H9 (cell line): ENCODE measurements around the gene ATRNL1. TPM values are rescaled to one million over a fixed set of nuclear protein-coding genes. Genes with fewer than 3 reads are reported as not detected.

ENCODE experiments used
- DNase-seq: peaks from one replicate; pipeline ENCODE4 v3.0.0-alpha.2; 2017
- H2AFZ ChIP-seq: one replicate; pipeline ENCODE4 v1.6.1; 2013; ENCODE audit warnings: mild to moderate bottlenecking, low read length, control low read depth, moderate library complexity
- H2AK5ac ChIP-seq: 2 replicates; pipeline ENCODE4 v1.6.1; 2013; ENCODE audit warnings: low read length, control low read depth, mixed read lengths; ENCODE audit not compliant: insufficient read length
- H2BK120ac ChIP-seq: one replicate; pipeline ENCODE4 v1.6.1; 2013; ENCODE audit warnings: low read depth, mild to moderate bottlenecking, low read length, control low read depth, inconsistent platforms; ENCODE audit not compliant: poor library complexity, severe bottlenecking
- H2BK12ac ChIP-seq: 2 replicates; pipeline ENCODE4 v1.6.1; 2013; ENCODE audit warnings: low read length, control low read depth, mixed read lengths, low read depth; ENCODE audit not compliant: insufficient read length
- H2BK15ac ChIP-seq: 2 replicates; pipeline ENCODE4 v1.6.1; 2013; ENCODE audit warnings: low read depth, low read length, control low read depth
- H2BK20ac ChIP-seq: one replicate; pipeline ENCODE4 v1.6.1; 2013; ENCODE audit warnings: low read depth, mild to moderate bottlenecking, low read length, control low read depth, inconsistent platforms; ENCODE audit not compliant: poor library complexity, severe bottlenecking
- H2BK5ac ChIP-seq: 2 replicates; pipeline ENCODE4 v1.6.1; 2013; ENCODE audit warnings: low read length, control low read depth, mixed read lengths; ENCODE audit not compliant: insufficient read length
- H3K14ac ChIP-seq: 2 replicates; pipeline ENCODE4 v1.6.1; 2013; ENCODE audit warnings: low read length, control low read depth; ENCODE audit not compliant: insufficient read depth
- H3K18ac ChIP-seq: 2 replicates; pipeline ENCODE4 v1.6.1; 2013; ENCODE audit warnings: low read depth, mild to moderate bottlenecking, mixed read lengths, low read length, control low read depth; ENCODE audit not compliant: insufficient read length
- H3K23ac ChIP-seq: 2 replicates; pipeline ENCODE4 v1.6.1; 2013; ENCODE audit warnings: low read length, control low read depth, mixed read lengths, low read depth; ENCODE audit not compliant: insufficient read length
- H3K23me2 ChIP-seq: 2 replicates; pipeline ENCODE4 v1.6.1; 2013; ENCODE audit warnings: low read depth, mild to moderate bottlenecking, mixed read lengths, low read length, control low read depth; ENCODE audit not compliant: insufficient read length, poor library complexity, severe bottlenecking
- H3K27ac ChIP-seq: 2 replicates; pipeline ENCODE4 v1.5.1; 2013; ENCODE audit warnings: low read length, control low read depth, mixed read lengths, low read depth; ENCODE audit not compliant: insufficient read length
- H3K27me3 ChIP-seq: 2 replicates; pipeline ENCODE4 v1.6.1; 2013; ENCODE audit warnings: low read length, control low read depth, inconsistent platforms; ENCODE audit not compliant: insufficient read depth
- H3K4ac ChIP-seq: 2 replicates; pipeline ENCODE4 v1.6.1; 2013; ENCODE audit warnings: low read depth, mild to moderate bottlenecking, control low read depth, inconsistent platforms, low read length, moderate library complexity
- H3K4me1 ChIP-seq: 2 replicates; pipeline ENCODE4 v1.6.1; 2013; ENCODE audit warnings: low read length, control low read depth, inconsistent platforms; ENCODE audit not compliant: insufficient read depth
- H3K4me2 ChIP-seq: 2 replicates; pipeline ENCODE4 v1.6.1; 2013; ENCODE audit warnings: low read length, control low read depth, mixed read lengths; ENCODE audit not compliant: insufficient read length, insufficient read depth
- H3K56ac ChIP-seq: 2 replicates; pipeline ENCODE4 v1.6.1; 2013; ENCODE audit warnings: low read depth, mild to moderate bottlenecking, mixed read lengths, low read length, control low read depth; ENCODE audit not compliant: insufficient read length
- H3K79me1 ChIP-seq: 2 replicates; pipeline ENCODE4 v1.6.1; 2013; ENCODE audit warnings: low read depth, mild to moderate bottlenecking, moderate library complexity, low read length, control low read depth, inconsistent platforms; ENCODE audit not compliant: insufficient read depth, poor library complexity, severe bottlenecking
- H3K79me2 ChIP-seq: 2 replicates; pipeline ENCODE4 v1.6.1; 2013; ENCODE audit warnings: low read length, control low read depth, inconsistent platforms; ENCODE audit not compliant: insufficient read depth
- H3K9ac ChIP-seq: 2 replicates; pipeline ENCODE4 v1.6.1; 2013; ENCODE audit warnings: low read length, control low read depth, mixed read lengths; ENCODE audit not compliant: insufficient read length; ENCODE audit errors: extremely low read depth
- H3K9me3 ChIP-seq: one replicate; pipeline ENCODE4 v1.6.1; 2013; ENCODE audit warnings: low read depth, low read length, inconsistent platforms; ENCODE audit not compliant: control insufficient read depth
- H3T11ph ChIP-seq: one replicate; pipeline ENCODE4 v1.6.1; 2013; ENCODE audit warnings: mild to moderate bottlenecking, low read length, control low read depth, inconsistent platforms
- H4K20me1 ChIP-seq: one replicate; pipeline ENCODE4 v1.6.1; 2013; ENCODE audit not compliant: control insufficient read depth, insufficient read length, insufficient read depth
- H4K5ac ChIP-seq: 2 replicates; pipeline ENCODE4 v1.6.1; 2013; ENCODE audit warnings: low read depth, mild to moderate bottlenecking, mixed read lengths, low read length, control low read depth; ENCODE audit not compliant: insufficient read length
- H4K8ac ChIP-seq: replicated peaks from 2 replicates; pipeline ENCODE4 v1.6.1; 2013; ENCODE audit warnings: low read length, control low read depth, mixed read lengths, low read depth; ENCODE audit not compliant: insufficient read length
- H4K91ac ChIP-seq: 2 replicates; pipeline ENCODE4 v1.6.1; 2013; ENCODE audit warnings: low read depth, mild to moderate bottlenecking, moderate library complexity, mixed read lengths, low read length, control low read depth; ENCODE audit not compliant: insufficient read length
- H3K27ac Mint-ChIP-seq, 3 experiments: 2 replicates in 2 of 3; 3 replicates in 1 of 3; pipeline ENCODE4 v1.8.0; 2020 to 2021; ENCODE audit warnings: mixed read lengths in 3 of 3, mild to moderate bottlenecking in 1 of 3, moderate library complexity in 1 of 3
- H3K27me3 Mint-ChIP-seq: 2 replicates; pipeline ENCODE4 v1.8.0; 2021; ENCODE audit warnings: low read depth, mild to moderate bottlenecking, moderate library complexity, mixed read lengths
- H3K36me3 Mint-ChIP-seq, 3 experiments: 2 replicates in 2 of 3; 3 replicates in 1 of 3; pipeline ENCODE4 v1.8.0; 2020 to 2021; ENCODE audit warnings: low read depth in 3 of 3, mixed read lengths in 3 of 3; ENCODE audit not compliant: insufficient read depth in 1 of 3
- H3K4me1 Mint-ChIP-seq, 2 experiments: 2 replicates each; pipeline ENCODE4 v1.8.0; 2020; ENCODE audit warnings: mixed read lengths in 2 of 2
- H3K4me3 Mint-ChIP-seq, 2 experiments: 2 replicates in 1 of 2; 3 replicates in 1 of 2; pipeline ENCODE4 v1.8.0; 2020 to 2021; ENCODE audit warnings: mild to moderate bottlenecking in 2 of 2, mixed read lengths in 2 of 2, moderate library complexity in 1 of 2
- H3K9me3 Mint-ChIP-seq, 2 experiments: 2 replicates in 1 of 2; 3 replicates in 1 of 2; pipeline ENCODE4 v1.8.0; 2020; ENCODE audit warnings: mild to moderate bottlenecking in 2 of 2, mixed read lengths in 2 of 2, moderate library complexity in 1 of 2
- CTCF ChIP-seq: fragments of 200-600 bp; sonication (generic); conservative IDR thresholded peaks from 3 replicates; pipeline ENCODE4 v1.8.0; 2021; ENCODE audit warnings: antibody characterized with exemption, mild to moderate bottlenecking
- WGBS: extraction: QIAGEN DNeasy Blood & Tissue Kit; methylation state at CpG from one replicate; pipeline ENCODE4 v1.1.7; 2013; ENCODE audit warnings: missing lambda C conversion rate, low lambda C conversion rate, mixed read lengths; ENCODE audit not compliant: insufficient read length; ENCODE audit errors: extremely low coverage; 5-methylcytosine and 5-hydroxymethylcytosine counted together
- total RNA-seq: library from RNA; stranded (reverse); gene quantifications from 2 replicates; pipeline ENCODE4 v1.2.1, GENCODE V29; 2021

ATRNL1 gene
- total RNA-seq, 1 experiment from 2014 or later = 9.2 TPM

- H3K4me3 Mint-ChIP-seq = no peak overlapping the region
- no peak for DNase-seq
These were observed 740.0 kb downstream of the ATRNL1 start for GRCh38 chr10:115833119-115833518.

More at GRCh38 chr10:115833119-115833518, 740.0 kb downstream of the ATRNL1 start:
- H4K20me1 ChIP-seq = no peaks in the 10 kb centered on the region
- no peak overlapping the region for H3K56ac ChIP-seq
- Mint-ChIP-seq H3K4me1 (no peaks in the 10 kb centered on the region), H3K36me3 (no peaks in the 10 kb centered on the region), H3K27ac (no peak overlapping the region), H3K9me3 (no peaks in the 10 kb centered on the region), H3K27me3 (no peaks in the 10 kb centered on the region)
- H3K14ac ChIP-seq = no peak overlapping the region
- H2AFZ ChIP-seq = no peak overlapping the region
- H2AK5ac ChIP-seq = no peak overlapping the region
- H2BK15ac ChIP-seq = no peak overlapping the region
- H2BK12ac ChIP-seq = no peak overlapping the region
- no peak overlapping the region for H2BK20ac ChIP-seq
- H3K79me1 ChIP-seq = no peaks in the 10 kb centered on the region
- no peak overlapping the region for H3T11ph ChIP-seq
- WGBS = no CpG with 5 or more reads among the region's 4 CpGs
- no peaks in the 10 kb centered on the region for H3K79me2 ChIP-seq
- H2BK5ac ChIP-seq = no peak overlapping the region
- no peaks in the 10 kb centered on the region for H3K9me3 ChIP-seq
- H2BK120ac ChIP-seq = no peak overlapping the region
- no peak overlapping the region for H4K91ac ChIP-seq
- no peak overlapping the region for H3K9ac ChIP-seq
- no peaks in the 10 kb centered on the region for H3K27me3 ChIP-seq
- H4K8ac ChIP-seq = no peak overlapping the region
- no peak overlapping the region for H3K4me2 ChIP-seq
- H4K5ac ChIP-seq = no peak overlapping the region
- H3K23me2 ChIP-seq = no peaks in the 10 kb centered on the region
- H3K4me1 ChIP-seq = no peaks in the 10 kb centered on the region; the same call in 1 of the 2 replicates
- H3K4ac ChIP-seq = no peak overlapping the region
- H3K23ac ChIP-seq = no peak overlapping the region
- H3K27ac ChIP-seq = no peak overlapping the region
- TF ChIP-seq CTCF = no peak
- H3K18ac ChIP-seq = no peak overlapping the region
